HG03460 (cell line): Measurements from ENCODE around the gene SLC44A5.
A peak's percentile ranks its signal among the peaks of the same experiment; 100 is the strongest.
"Not testable (repeated sequence)": the region's sequence is repeated elsewhere in the genome, so short reads cannot be mapped to it uniquely, and the experiment has no call there.

Experiments
- ATAC-seq: cut with Tn5 transposase; IDR thresholded peaks from one replicate; pipeline ENCODE4 v1.9.1; 2021; ENCODE audit not compliant: unreplicated experiment

Gene SLC44A5

DNA sequence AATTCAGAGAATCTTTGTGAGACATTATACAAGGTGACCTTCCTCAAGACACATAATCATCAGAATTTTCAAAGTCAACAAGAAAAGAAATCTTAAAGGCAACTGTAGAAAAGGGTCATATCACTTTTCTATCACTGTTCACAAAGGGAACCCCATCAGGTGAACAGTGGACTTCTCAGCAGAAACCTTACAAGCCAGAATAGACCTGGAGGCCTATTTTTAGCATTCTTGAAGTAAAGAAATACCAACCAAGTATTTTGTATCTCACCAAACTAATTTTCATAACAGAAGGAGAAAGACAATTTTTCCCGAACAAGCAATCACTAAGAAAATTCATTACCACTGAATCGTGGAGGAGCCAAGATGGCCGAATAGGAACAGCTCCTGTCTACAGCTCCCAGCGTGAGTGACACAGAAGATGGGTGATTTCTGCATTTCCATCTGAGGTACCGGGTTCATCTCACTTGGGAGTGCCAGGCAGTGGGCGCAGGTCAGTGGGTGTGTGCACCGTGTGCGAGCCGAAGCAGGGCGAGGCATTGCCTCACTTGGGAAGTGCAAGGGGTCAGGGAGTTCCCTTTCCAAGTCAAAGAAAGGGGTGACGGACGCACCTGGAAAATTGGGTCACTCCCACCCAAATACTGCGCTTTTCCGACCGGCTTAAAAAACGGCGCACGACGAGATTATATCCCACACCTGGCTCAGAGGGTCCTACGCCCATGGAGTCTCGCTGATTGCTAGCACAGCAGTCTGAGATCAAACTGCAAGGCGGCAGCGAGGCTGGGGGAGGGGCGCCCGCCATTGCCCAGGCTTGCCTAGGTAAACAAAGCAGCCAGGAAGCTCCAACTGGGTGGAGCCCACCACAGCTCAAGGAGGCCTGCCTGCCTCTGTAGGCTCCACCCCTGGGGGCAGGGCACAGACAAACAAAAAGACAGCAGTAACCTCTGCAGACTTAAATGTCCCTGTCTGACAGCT lies 235.2 kb downstream of the SLC44A5 start:
- ATAC-seq: not testable (repeated sequence)

GRCh38 chr1:75373542-75374159 lies 237.3 kb downstream of the SLC44A5 start:
- no peak for ATAC-seq

GRCh38 chr1:75366595-75366994 lies 244.3 kb downstream of the SLC44A5 start:
- ATAC-seq: no peak

DNA sequence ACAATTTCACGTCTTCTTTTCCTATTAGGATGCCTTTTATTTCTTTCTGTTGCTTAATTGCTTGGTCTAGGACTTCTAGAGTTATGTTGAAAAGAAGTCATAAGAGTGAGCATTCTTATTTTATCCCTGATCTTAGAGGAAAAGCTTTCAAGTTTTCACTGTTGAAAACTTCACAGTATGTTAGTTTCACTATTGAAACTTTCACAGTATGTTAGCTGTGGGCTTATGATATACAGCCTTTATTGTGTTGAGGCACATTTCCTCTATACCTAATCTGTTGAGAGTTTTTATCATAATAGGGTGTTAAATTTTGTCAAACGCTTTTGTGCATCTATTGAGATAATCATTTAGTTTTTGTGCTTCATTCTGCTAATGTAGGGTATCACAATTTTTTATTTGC lies 249.7 kb downstream of the SLC44A5 start:
- ATAC-seq: no peak

DNA sequence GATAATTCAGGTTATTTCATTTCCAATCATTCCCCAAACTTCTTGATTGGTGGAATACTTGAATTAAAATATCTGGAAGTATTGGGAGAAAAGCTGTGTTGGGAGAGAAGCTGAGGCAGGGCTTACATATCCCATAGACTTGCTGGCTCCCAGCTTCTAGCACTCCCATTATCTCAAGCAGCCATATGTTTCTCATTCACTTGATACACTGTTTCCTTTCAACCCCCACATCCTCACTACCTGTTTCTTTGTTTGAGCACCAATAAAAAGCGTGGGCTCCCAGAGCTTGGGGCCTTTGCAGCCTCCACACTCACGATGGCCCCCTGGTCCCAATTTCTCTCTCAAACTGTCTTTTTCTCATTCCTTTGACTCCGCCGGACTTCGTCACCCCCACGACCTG lies 256.6 kb downstream of the SLC44A5 start:
- not testable (repeated sequence) for ATAC-seq

- no peak for ATAC-seq
Observed at GRCh38 chr1:75353051-75353450, 257.9 kb downstream of the SLC44A5 start.

DNA sequence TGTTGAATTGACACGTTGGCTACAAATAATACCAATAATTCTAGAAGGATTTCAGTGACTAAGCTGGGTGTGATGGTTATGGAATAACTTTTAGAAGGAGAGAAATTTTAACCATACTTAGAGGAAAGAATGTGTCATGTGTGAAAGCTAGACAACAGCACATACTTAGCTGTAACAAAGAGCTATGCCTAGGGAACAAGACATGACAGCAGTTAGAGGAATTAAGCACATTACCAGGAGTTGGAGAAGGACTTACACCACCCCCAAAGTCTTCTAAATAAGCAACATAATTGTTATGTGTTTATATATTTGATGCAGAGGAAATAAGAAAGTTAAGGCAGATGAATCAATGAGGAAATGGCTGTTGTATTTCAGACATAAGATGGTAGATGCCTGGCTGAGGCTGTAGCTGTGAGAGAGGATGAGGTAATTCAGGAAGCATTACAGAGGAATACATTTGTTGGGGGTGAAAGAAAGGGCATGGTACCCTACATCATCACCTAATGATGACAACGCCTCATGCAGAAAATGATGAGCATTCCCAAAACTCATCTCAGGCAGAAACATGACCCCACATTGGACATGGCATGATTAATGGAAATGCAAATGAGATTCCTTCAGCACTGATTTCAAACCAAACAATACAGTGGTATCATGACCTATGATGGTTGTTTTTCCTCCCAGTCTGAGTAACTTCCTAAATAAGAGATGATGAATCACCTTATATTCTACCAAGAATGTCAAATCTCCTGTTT lies 265.2 kb downstream of the SLC44A5 start:
- ATAC-seq: no peak

- no peak for ATAC-seq
Observed at GRCh38 chr1:75342786-75343185, 268.1 kb downstream of the SLC44A5 start.

- ATAC-seq: no peak
Observed at GRCh38 chr1:75341537-75341936, 269.4 kb downstream of the SLC44A5 start.

GRCh38 chr1:75338616-75339483 lies 272.1 kb downstream of the SLC44A5 start:
- ATAC-seq: peak; percentile 93

- no peak for ATAC-seq
Observed at GRCh38 chr1:75334876-75335389, 276.0 kb downstream of the SLC44A5 start.

DNA sequence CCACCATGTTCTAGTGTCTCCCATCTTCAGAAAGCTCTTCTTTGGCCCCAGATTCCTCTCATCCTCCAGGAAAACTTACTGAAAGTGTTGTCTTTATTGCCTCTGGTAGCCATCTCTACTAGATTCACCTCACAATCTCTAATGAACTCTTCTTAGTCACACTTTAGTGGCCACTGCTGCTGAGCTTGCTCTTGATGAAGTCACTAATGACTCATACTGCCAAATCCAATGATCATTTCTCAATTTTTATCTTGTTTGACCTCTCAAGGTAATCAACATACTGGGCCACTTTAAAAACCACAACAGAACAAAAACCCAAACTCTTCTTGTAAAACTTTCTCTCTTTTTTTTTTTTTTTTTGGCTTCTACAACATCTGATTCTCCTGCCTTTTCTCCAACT lies 280.3 kb downstream of the SLC44A5 start:
- no peak for ATAC-seq

GRCh38 chr1:75328691-75329090 lies 282.2 kb downstream of the SLC44A5 start:
- ATAC-seq: no peak

DNA sequence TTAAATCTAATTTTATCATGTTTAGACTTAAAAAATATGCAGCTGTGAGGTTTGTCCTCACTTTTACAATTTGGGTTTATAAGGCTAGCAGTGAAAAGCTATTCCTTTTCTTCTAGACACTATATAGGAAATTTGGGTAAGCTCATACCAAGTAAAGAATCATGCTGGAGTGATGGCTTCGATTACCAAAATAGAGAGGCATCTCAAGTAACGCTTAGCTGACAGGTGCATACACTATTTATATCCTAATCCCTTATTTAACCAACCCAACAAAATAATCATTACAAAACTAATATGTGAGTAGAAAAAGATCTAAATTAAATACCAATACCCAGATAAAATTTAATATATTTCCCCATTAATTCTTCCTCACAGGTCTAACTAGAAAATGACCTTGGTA lies 283.5 kb downstream of the SLC44A5 start:
- no peak for ATAC-seq

DNA sequence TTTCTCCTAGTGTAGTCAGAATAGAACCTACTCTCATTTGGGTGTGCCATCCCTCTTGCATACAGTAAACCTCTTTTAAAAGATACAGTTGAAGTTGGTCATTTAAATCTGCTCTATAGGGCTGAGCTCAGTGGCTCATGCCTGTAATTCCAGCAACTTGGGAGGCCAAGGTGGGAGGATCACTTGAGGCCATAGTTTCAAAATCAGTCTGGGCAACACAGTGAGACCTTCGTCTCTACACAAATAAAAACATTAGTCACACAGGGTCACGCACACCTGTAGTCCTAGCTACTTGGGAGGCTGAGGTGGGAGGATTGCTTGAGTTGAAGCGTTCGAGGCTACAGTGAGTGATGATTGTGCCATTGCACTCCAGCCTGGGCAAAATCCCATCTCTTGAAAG lies 292.9 kb downstream of the SLC44A5 start:
- ATAC-seq: no peak

- ATAC-seq: no peak
Observed at GRCh38 chr1:75316230-75316629, 294.7 kb downstream of the SLC44A5 start.

DNA sequence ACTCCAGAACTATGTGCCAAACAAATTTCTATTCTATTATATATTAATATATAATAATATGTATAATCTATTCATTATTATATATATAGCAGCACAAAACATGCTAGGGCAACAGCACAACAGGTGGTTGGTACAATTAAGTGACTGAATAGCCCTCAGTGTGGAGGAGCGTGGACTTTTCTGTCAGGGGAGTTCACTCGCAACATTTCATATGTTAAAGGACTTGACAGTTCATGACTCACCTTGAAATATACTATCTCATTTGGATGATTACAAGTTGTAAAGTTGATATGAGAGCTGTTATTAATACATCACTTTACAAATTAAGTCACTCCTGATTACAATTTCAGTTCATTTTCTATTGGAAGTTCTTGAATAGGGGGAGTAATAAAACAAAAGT lies 298.3 kb downstream of the SLC44A5 start:
- ATAC-seq: no peak

DNA sequence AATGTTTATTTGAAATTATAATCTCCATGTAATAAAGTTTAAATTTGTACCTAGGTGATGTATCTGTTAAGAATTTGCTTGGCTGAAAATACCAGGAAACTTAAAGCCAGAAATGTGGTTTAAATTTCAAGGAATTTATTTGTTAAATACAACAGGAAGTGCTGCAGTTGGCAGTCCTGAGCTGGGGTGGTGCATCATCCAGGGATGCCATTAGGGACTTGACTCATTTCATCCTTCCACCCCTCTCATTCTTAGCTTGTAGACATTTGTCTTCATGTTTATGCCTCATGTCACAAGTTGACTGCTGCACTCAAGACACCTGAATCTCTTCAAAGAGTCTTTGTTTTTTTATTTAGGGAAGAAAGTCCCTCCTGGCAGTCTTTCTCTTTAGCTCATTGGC lies 300.8 kb downstream of the SLC44A5 start:
- ATAC-seq: no peak

GRCh38 chr1:75308365-75308764 lies 302.5 kb downstream of the SLC44A5 start:
- no peak for ATAC-seq

GRCh38 chr1:75305061-75305460 lies 305.9 kb downstream of the SLC44A5 start:
- ATAC-seq: no peak
